SU-DHL-6 (cell line): ENCODE data around the gene SKIC8.

Source experiments
- EZH2phosphoT487 ChIP-seq: fragments of 200-600 bp; sonication (generic), shearing (Covaris generic); conservative IDR thresholded peaks from 2 replicates; pipeline ENCODE4 v1.6.1; 2018; ENCODE audit warnings: mild to moderate bottlenecking, antibody characterized with exemption, low read length, moderate library complexity, mixed read lengths
- TF ChIP-seq, protein P1 (sequence below): fragments of 200-600 bp; sonication (generic); IDR thresholded peaks from one replicate; pipeline ENCODE4 v1.5.1; 2017; ENCODE audit warnings: antibody characterized with exemption, mild to moderate bottlenecking, low read length, moderate library complexity; ENCODE audit not compliant: insufficient read depth, poor library complexity, severe bottlenecking

DNA sequence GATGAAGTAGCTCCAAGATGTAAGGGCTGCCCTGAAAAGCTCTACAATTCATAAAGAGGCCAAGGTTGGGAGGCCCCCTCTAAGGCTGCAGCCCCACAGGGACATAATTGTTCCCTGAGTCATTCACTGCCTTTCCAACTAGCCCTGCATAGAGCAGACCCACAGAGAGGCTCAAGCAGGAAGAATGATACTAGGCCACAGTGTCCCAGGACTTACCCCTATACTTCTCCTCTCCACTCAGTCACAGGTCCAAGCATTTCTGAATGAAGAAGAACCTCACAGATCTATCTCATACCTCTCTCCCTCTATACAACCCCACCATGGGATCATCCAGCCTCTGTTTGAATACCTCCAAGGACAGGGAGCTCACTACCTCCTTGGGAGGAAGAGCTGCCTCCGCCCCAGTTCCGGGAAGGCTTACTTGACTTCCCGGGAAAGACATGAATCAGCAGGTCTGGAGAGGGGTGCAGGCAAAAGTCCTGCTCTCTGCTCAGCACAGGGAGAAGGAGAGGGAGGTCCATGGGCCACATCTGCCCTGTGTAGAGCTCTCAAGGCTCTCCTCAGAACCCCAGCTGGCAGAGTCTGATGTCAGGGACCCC lies 6.9 kb upstream of the SKIC8 start:
- TF ChIP-seq, protein P1, sequence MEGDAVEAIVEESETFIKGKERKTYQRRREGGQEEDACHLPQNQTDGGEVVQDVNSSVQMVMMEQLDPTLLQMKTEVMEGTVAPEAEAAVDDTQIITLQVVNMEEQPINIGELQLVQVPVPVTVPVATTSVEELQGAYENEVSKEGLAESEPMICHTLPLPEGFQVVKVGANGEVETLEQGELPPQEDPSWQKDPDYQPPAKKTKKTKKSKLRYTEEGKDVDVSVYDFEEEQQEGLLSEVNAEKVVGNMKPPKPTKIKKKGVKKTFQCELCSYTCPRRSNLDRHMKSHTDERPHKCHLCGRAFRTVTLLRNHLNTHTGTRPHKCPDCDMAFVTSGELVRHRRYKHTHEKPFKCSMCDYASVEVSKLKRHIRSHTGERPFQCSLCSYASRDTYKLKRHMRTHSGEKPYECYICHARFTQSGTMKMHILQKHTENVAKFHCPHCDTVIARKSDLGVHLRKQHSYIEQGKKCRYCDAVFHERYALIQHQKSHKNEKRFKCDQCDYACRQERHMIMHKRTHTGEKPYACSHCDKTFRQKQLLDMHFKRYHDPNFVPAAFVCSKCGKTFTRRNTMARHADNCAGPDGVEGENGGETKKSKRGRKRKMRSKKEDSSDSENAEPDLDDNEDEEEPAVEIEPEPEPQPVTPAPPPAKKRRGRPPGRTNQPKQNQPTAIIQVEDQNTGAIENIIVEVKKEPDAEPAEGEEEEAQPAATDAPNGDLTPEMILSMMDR: no peak
- no peak for TF ChIP-seq EZH2phosphoT487
